Liver (tissue), 9 donors: ENCODE measurements around the gene HCN1. TPM values are rescaled to one million over a fixed set of nuclear protein-coding genes. Genes with fewer than 3 reads are reported as not detected.

Source experiments
- DNase-seq: peaks from one replicate; pipeline ENCODE4 v3.0.0-alpha.2; 2017; ENCODE audit warnings: low spot score
- H3K27ac ChIP-seq, 2 donors: one replicate each; pipeline ENCODE4 v1.7.0; 2013; ENCODE audit warnings: inconsistent platforms in 2 of 2, low read length in 2 of 2, control low read depth in 1 of 2, low read depth in 1 of 2, mild to moderate bottlenecking in 1 of 2
- H3K27me3 ChIP-seq, 4 donors: one replicate each; pipeline versions ENCODE4 v1.6.1 to v1.7.0; 2013; ENCODE audit warnings: low read length in 3 of 4, inconsistent platforms in 1 of 4, mild to moderate bottlenecking in 1 of 4, moderate library complexity in 1 of 4; ENCODE audit not compliant: control insufficient read depth in 4 of 4, insufficient read depth in 4 of 4
- H3K36me3 ChIP-seq, 4 donors: one replicate each; pipeline versions ENCODE4 v1.6.1 to v1.7.0; 2013; ENCODE audit warnings: low read length in 3 of 4, mild to moderate bottlenecking in 3 of 4, low read depth in 1 of 4, moderate library complexity in 1 of 4; ENCODE audit not compliant: control insufficient read depth in 4 of 4, insufficient read depth in 3 of 4
- H3K4me1 ChIP-seq, 4 donors: one replicate each; pipeline versions ENCODE4 v1.6.1 to v1.7.0; 2013; ENCODE audit warnings: low read length in 3 of 4, mild to moderate bottlenecking in 3 of 4, moderate library complexity in 1 of 4; ENCODE audit not compliant: control insufficient read depth in 4 of 4, insufficient read depth in 4 of 4
- H3K4me3 ChIP-seq, 3 donors: one replicate each; pipeline versions ENCODE4 v1.6.1 to v1.7.0; 2013; ENCODE audit warnings: low read length in 3 of 3, control low read depth in 1 of 3, low read depth in 1 of 3, mild to moderate bottlenecking in 1 of 3
- H3K9ac ChIP-seq, 2 donors: one replicate each; pipeline ENCODE4 v1.7.0; 2013; ENCODE audit warnings: low read length in 2 of 2, mild to moderate bottlenecking in 2 of 2, moderate library complexity in 2 of 2, control low read depth in 1 of 2, low read depth in 1 of 2
- H3K9me3 ChIP-seq, 4 donors: one replicate each; pipeline versions ENCODE4 v1.6.1 to v1.7.0; 2013; ENCODE audit warnings: low read length in 3 of 4; ENCODE audit not compliant: control insufficient read depth in 4 of 4
- ATF3 ChIP-seq: IDR thresholded peaks from 2 replicates; pipeline ENCODE4 v1.6.1; 2016; ENCODE audit warnings: antibody characterized with exemption
- CTCF ChIP-seq: fragments of 150-350 bp; IDR thresholded peaks from 2 replicates; pipeline ENCODE4 v1.5.1; 2017; ENCODE audit warnings: improper control_type of control experiment, low read depth, low read length; ENCODE audit not compliant: missing input control
- EGR1 ChIP-seq, 2 donors: IDR thresholded peaks; 2 replicates each; pipeline ENCODE4 v1.6.1; 2016 to 2018; ENCODE audit warnings: antibody characterized with exemption in 2 of 2, low read depth in 2 of 2
- FOXA1 ChIP-seq: IDR thresholded peaks from 2 replicates; pipeline ENCODE4 v1.6.1; 2016; ENCODE audit warnings: antibody characterized with exemption
- FOXA2 ChIP-seq: IDR thresholded peaks from 2 replicates; pipeline ENCODE4 v1.6.1; 2016; ENCODE audit warnings: antibody characterized with exemption
- GABPA ChIP-seq, 2 donors: IDR thresholded peaks in 1 of 2; conservative IDR thresholded peaks in 1 of 2; 2 replicates each; pipeline ENCODE4 v1.6.1; 2016; ENCODE audit warnings: antibody characterized with exemption in 2 of 2, mild to moderate bottlenecking in 1 of 2, moderate library complexity in 1 of 2
- HNF4A ChIP-seq, 2 donors: conservative IDR thresholded peaks; 2 replicates each; pipeline ENCODE4 v1.6.1; 2016; ENCODE audit warnings: antibody characterized with exemption in 2 of 2, mild to moderate bottlenecking in 2 of 2
- HNF4G ChIP-seq: IDR thresholded peaks from 2 replicates; pipeline ENCODE4 v1.6.1; 2016; ENCODE audit warnings: antibody characterized with exemption
- JUND ChIP-seq, 2 donors: IDR thresholded peaks; 2 replicates each; pipeline ENCODE4 v1.6.1; 2016; ENCODE audit warnings: antibody characterized with exemption in 2 of 2
- MAX ChIP-seq: IDR thresholded peaks from 2 replicates; pipeline ENCODE4 v1.6.1; 2016; ENCODE audit warnings: antibody characterized with exemption
- NR2F2 ChIP-seq: IDR thresholded peaks from 2 replicates; pipeline ENCODE4 v1.6.1; 2016; ENCODE audit warnings: antibody characterized with exemption
- RAD21 ChIP-seq, 2 donors: IDR thresholded peaks; 2 replicates each; pipeline ENCODE4 v1.6.1; 2016; ENCODE audit warnings: antibody characterized with exemption in 2 of 2, mild to moderate bottlenecking in 2 of 2
- REST ChIP-seq: IDR thresholded peaks from 2 replicates; pipeline ENCODE4 v1.6.1; 2016; ENCODE audit warnings: antibody characterized with exemption, mild to moderate bottlenecking
- RXRA ChIP-seq, 2 donors: IDR thresholded peaks; 2 replicates each; pipeline ENCODE4 v1.6.1; 2017 to 2018; ENCODE audit warnings: antibody characterized with exemption in 2 of 2, mild to moderate bottlenecking in 1 of 2
- SP1 ChIP-seq: IDR thresholded peaks from 2 replicates; pipeline ENCODE4 v1.6.1; 2018; ENCODE audit warnings: antibody characterized with exemption, mild to moderate bottlenecking
- TAF1 ChIP-seq: conservative IDR thresholded peaks from 2 replicates; pipeline ENCODE4 v1.6.1; 2016; ENCODE audit warnings: antibody characterized with exemption, mild to moderate bottlenecking
- YY1 ChIP-seq: IDR thresholded peaks from 2 replicates; pipeline ENCODE4 v1.6.1; 2016; ENCODE audit warnings: antibody characterized with exemption, mild to moderate bottlenecking
- ZBTB33 ChIP-seq: IDR thresholded peaks from 2 replicates; pipeline ENCODE4 v1.6.1; 2016; ENCODE audit warnings: antibody characterized with exemption
- whole genome bisulfite sequencing: extraction: QIAGEN DNeasy Blood & Tissue Kit; methylation state at CpG from one replicate; pipeline ENCODE4 v1.1.7; 2013; 5-methylcytosine and 5-hydroxymethylcytosine counted together
- polyA plus RNA-seq, 2 donors: library from polyadenylated mRNA; stranded (reverse) in 1 of 2; unstranded in 1 of 2; fragments of 200-250 nt in 1 of 2; fragments of >200 nt in 1 of 2; fragmentation: Nextera tagmentation in 1 of 2; extraction: Ambion mirVana in 1 of 2; gene quantifications; one replicate each; pipeline versions ENCODE4 v1.2.1 to v1.2.3, GENCODE V29; 2013 to 2015
- total RNA-seq, 2 donors: library from RNA; depleted of rRNA; stranded (reverse); fragments of >200 nt; gene quantifications; one replicate each; pipeline ENCODE4 v1.2.3, GENCODE V29; 2014
- donor health status: healthy.
- donor health status: healthy.
- donor health status: healthy.
- donor health status: healthy.
- donor health status: healthy.

HCN1 gene
- total RNA-seq (under 1 TPM in 1 of 2 donors, not detected in 1; under 0.01 TPM), polyA plus RNA-seq (not detected)

- no peak within 1 kb of the TSS for H3K9ac ChIP-seq
- 14% methylated on average over 46 of the region's 46 CpGs for WGBS
- peaks cover 2 to 10% (median 8%) of the 10 kb centered on the region in 4 donors for H3K4me1 ChIP-seq
- DNase-seq = peak; percentile 56
- H3K4me3 ChIP-seq = peak within 1 kb of the TSS in 1 of 3 donors; percentile 50
- H3K27ac ChIP-seq = no peak within 1 kb of the TSS
- TF ChIP-seq TAF1 (no peak), GABPA (IDR thresholded peaks at IDR 0.05 in 1 of 2, conservative IDR thresholded peaks at IDR 0.05 in 1 of 2) (no peak), REST (peak; percentile 95), JUND (IDR thresholded peaks at IDR 0.05) (no peak), YY1 (no peak), FOXA2 (no peak), RXRA (IDR thresholded peaks at IDR 0.05) (peak; percentile 12 to 43), FOXA1 (no peak), CTCF (peak; percentile 73), HNF4A (conservative IDR thresholded peaks at IDR 0.05) (no peak), ATF3 (no peak), SP1 (no peak), RAD21 (IDR thresholded peaks at IDR 0.05) (peak; percentile 66 to 81), HNF4G (no peak), MAX (no peak), EGR1 (IDR thresholded peaks at IDR 0.05; ENCODE audit: low read depth in 2 of 2) (no peak), ZBTB33 (no peak), NR2F2 (no peak)
- peaks cover 3 to 11% (median 9%) of the 10 kb centered on the region in 4 donors for H3K27me3 ChIP-seq
- H3K9me3 ChIP-seq = no peaks in the 10 kb centered on the region
- no peaks in the 10 kb centered on the region for H3K36me3 ChIP-seq
Observed at GRCh38 chr5:45696206-45696836, at the start of gene HCN1. HCN1 (minus strand) TSS chr5:45696380.
